ENCODE results near the gene PHLDA3. TPM values are rescaled to one million over a fixed set of nuclear protein-coding genes. Genes with fewer than 3 reads are reported as not detected.
"Not testable (repeated sequence)": the region's sequence is repeated elsewhere in the genome, so short reads cannot be mapped to it uniquely, and the experiment has no call there.

Gene PHLDA3
- total RNA-seq, 1 donor from 2014 or later = 9.8 TPM

DNA sequence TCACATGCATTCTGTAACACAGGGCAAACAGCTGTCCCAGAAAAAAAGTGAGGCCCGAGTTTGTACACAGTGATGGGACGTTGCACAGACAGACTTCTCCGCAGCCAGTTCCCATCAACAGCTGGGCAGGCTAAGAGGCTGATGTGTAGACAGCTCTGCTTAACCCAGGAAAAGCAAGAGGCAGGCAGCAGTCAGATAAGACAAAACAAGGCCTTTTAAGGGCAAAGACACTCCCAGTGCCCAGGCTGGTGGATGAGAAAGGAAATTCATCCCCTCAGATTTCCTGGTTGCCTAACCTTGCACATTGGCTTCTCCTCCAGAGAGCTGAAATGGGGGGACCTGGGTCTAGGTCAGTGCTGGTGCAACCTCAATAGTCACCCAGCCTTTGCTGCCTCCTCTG lies 17.2 kb upstream of the PHLDA3 start:
- DNase-seq = no peak

DNA sequence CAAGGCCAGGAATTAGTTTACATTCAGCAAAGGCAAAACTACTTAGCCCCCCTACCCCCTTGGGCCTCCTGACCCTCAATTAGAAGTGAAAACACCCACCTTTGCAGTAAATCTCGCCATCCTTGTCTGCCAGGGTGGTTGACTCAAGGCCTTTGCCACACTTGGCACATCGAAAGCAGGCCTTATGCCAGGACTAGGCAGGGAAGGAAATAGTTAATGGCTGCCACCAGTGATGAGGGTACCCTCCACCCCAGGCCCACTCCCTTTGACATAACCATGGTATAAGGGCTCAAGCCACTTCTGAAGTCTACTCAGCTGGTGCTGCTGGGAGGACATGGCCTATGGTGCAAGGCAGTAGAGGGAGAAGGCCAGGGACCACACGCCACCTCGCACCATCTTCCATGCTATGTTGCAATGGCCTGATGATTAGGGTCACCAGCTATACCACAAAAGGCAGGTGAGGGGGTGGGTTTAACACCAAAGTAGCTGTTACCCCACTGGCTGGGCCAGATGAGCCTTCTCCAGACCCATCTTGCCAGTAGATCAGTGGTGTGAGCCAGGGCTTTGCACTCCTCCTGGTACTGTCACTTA lies 16.3 kb upstream of the PHLDA3 start:
- DNase-seq = no peak

DNA sequence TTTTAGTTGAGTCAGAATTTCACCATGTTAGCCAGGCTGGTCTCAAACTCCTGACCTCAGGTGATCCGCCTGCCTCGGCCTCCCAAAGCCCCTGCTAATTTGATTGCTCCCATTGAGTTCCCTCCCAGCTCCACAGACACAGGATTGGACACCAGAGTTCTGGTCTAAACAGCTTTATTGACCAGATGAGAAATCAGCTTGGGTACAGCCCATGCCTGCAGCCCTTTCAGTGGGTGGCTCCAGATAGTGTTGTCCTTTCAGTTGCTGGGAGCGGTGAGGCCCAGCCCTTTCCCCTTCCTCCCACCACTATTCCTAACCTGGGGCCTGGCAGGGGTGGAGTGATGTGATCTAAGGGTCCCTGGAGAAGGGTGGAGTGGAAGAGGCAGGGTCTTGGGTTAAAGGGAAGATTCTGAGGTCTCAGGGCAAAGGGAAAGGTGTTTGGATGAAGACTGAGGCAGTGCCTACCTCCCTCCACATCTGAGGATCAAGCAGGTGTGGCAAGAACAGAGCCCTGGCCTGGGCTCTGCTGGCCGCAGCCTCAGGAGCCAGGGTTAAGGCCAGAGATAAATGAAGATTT lies 14.5 kb upstream of the PHLDA3 start:
- DNase-seq = no peak

- no peak for DNase-seq
Measured at GRCh38 chr1:201482755-201483154, 13.8 kb upstream of the PHLDA3 start.

DNA sequence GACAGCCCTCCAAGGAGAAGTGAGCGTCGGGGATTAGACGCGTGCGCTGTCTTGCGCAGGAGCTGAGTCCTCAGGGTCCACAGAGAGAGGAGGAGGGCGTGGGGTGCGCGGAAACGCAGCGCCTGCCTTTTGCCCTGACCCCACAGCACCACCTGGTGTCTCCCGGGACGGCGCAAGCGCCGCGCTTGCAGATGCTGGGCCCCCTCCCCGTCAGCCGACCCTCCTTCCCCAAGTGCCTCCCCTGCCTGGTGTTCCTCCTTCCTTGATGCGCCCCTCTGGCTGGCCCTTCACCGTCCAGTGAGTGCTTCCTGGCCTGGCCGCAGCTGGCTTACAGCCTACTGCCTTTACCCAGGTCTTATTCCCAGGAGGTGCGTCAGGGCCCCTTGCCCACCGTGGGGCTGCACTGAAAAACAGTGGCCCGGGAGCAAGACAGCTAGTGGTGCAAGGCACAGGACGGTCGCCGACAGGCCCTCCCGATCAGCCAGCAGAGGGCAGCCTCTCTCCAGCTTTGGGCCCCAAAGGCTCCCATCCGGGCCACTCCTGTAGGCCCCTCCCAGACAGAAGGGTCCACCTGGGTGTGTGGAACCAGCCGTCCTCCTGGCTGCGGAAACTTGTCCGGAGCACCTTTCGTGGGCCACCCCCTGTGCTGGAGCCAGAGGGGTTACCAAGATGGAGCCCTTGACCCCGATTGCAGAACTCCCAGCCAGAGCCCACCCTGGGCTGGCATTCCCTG lies 12.9 kb upstream of the PHLDA3 start:
- peak; percentile 71 for DNase-seq

DNA sequence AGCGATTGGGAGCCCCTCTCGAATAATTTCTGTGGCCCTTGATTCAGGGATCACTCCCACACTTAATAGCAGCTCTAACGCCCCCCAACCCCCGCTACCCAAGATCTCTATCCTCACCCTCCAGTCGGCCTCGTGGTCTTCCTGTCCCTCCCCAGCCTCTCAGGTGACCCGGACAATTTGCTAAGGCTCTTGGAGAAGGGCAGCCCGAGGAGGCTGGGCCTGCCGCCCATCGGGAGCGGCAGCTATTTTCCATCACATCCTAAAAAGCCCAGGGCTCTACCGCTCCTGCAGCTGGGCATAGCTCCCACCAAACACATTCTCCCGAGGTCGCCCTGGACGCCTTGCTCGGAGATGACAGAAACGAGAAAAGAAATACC lies 12.0 kb upstream of the PHLDA3 start:
- no peak for DNase-seq

DNA sequence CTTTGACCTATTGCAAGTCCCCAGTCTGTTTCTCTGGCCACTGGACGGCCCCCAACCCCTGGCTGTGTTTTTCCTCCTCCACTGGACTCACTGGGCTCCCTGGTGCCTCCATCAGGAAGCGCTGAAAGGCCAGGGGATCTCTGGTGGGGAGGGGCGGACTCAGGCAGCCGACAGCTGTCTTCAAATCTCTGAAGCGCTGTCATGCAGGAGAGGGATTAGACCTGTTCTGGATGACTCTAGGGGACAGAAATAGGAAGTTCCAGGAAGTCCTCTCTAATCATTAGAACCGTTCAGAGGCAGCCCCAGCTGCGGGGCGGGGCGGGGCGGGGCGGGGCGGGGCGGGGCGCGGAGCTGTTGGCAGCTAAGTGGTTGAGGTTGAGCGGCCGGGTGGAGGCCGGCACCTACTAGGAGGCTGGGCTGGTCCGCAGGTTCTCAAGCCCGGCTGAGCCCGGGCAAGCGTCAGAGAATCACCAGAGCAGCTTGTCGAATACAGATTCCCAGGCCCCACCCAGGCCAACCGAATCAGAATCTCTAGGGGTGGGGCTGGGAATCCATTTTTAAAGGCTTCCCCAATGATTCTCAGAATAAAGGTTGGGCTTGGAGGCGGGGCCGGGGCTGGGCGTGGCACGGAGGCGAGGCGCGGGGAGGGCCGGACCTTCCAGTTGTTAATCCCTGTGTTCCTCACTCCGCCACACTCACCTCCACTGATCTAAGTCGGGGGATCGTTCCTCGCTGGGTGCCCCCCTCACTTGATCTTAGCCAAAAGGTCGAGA lies 11.4 kb upstream of the PHLDA3 start:
- peak; percentile 29 for DNase-seq

- DNase-seq = no peak
Measured at GRCh38 chr1:201479201-201479730, 10.3 kb upstream of the PHLDA3 start.

GRCh38 chr1:201478666-201479065 lies 9.7 kb upstream of the PHLDA3 start:
- not testable (repeated sequence) for DNase-seq

DNA sequence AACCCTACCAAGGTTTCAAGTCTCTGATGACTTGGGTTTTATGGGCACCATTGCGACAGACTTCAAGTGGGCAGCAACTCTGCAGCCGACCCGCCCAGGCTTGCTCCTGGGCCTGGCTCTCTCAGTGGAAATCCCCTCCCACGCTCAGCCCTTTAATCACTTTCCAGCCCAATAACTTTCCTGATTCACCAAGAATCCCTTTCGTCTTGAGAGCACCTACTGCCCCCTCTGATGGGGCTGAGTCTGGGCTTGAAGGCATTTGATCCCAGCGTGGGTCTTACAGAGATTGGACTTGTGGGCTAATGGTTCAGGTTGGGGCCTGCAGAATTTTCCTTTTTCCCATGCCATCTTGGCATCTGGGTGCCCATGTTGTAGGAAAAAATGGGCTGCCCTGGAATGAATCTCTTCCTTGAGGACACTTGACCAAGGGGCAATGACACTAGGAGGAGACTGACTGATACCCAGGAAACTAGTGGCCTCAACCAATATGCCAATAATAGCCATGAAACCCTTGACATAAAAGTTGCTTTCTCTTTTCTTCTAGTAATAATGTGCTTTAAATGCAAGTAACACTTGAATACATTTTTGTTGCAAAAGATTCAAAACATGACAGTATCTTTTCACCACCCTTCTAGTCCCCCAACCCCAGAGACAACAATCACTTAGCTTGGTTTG lies 7.8 kb upstream of the PHLDA3 start:
- DNase-seq = no peak

DNA sequence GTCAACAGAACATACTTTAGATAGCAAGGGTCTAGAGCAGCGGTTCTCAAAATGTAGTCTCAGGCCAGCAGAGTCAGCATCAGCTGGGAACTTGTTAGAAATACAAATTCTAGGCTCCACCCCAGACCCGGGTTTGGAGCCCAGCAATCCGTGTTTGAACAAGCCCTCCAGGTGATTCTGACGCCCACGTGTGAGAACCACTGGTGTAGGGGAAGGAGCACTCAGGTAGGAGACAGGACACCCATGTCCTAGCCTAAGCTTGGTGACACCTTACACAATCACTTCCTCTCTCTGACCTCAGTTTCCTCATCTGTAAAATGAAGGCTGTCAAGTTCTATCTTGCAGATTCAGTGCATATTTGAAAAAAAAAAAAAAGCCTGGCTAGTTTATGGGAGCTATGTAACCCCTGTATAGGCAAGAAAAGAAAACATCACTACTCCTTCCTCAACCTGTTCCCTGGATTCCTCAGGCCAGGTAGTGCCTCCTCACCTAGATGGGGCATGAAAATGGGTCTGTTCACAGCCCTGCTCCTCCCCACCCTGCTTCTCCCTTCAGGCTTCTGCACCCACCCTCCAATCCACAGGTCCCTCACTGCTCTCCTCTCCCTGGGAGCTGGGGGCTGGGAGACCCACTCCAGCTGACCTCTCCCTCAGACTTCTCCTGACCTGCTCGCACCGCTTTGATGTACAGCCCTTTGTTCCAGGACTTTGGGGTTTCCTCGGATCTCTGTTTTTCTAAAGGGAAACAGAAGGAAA lies 7.1 kb upstream of the PHLDA3 start:
- no peak for DNase-seq

GRCh38 chr1:201475130-201475529 lies 6.1 kb upstream of the PHLDA3 start:
- no peak for DNase-seq

- no peak for DNase-seq
Measured at GRCh38 chr1:201473296-201473695, 4.3 kb upstream of the PHLDA3 start.

DNA sequence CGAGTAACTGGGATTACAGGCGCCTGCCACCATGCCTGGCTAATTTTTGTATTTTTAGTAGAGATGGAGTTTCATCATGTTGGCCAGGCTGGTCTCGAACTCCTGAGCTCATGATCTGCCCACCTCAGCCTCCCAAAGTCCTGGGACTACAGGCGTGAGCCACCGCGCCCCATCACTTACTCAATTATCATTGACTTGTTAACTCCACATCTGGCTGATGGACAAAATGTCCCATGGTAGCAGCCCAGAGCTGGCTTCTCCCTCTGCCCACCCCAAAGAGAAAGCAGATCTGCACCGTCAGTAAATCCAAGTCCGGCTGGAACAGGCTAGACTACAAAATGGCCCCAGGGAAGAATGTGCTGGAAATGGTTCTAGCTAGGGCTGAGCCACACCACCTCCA lies 3.3 kb upstream of the PHLDA3 start:
- DNase-seq = not testable (repeated sequence)

DNA sequence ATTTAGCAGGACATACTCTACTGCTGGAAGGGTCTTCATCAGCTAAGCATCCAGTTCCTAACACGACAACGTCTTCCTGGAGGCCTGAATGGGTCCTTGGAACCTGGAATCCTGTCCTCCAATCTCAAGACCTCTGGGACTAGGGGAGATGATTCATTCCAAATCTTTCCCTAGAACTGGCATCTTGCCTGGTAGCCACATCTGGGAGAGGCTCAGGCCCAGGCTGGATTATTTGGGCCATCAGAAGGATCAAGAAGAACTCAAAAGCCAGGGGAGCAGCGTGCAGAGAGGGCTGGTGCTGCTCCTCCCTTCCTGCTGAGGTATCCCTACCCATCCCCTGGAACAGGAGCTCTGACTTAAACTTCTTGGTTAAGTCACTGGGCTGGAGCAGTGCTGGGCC lies 2.8 kb upstream of the PHLDA3 start:
- DNase-seq = no peak

- no peak for DNase-seq
Measured at GRCh38 chr1:201470581-201470980, 1.6 kb upstream of the PHLDA3 start.

DNA sequence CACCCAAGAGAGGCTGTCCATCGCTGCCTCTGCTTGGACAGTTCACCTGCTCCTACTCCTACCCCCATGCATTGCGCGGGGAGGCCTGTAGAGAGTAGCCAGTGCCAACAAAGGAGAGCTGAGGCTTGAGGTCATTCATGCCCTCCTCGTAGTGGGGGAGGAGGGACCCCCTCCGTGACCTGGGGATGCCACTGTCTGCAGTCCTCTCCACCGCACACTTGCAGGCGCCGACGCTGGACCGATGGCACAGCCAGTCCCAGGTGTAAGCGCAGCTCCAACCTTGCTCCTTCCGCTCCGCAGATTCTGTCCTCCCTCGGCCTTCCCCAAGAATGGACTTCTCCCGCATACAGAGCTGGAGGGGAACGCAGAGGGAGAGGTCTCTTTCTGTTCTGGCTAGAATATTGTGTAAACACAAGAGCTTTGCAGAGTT lies 672 bp upstream of the PHLDA3 start:
- no peak for DNase-seq

DNA sequence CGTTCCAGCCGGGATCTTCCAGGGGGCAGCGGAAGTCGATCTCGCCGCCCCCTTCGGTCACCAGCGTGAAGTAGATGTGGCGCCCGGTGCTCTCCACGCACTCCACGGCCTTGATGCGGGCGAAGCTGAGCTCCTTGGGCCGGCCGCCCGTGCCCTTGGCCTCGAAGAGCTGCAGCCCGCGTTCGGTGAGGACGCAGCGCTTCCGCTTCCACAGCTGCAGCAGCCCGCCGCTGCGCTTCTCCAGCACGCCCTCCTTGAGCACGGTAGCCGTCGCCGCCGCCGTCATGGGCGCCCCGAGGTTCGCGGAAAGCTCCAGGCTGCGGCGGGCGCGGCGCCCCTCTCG lies 516 bp downstream of the PHLDA3 start:
- DNase-seq = no peak

DNA sequence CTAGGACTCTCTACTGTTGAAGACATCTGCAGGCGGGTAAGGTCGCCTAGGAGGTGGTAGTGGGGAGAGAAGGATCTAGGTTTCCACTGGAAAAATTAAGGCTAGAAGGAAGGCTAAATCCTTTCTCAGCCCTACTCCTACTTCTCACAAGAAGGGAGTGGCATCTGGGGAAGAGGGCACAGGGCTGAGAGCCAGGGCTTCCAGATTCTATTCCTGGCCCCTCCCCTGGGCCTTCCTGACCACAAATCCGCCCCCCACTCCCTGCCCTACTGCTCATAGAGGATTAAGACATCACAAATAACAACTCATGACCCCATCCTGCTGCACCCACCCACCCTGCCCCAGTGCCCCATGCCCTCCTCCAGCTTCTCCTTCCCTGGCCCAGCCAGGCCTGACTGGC lies 2.5 kb downstream of the PHLDA3 start:
- DNase-seq = no peak

GRCh38 chr1:201465698-201466290 lies 3.2 kb downstream of the PHLDA3 start:
- DNase-seq = no peak

DNA sequence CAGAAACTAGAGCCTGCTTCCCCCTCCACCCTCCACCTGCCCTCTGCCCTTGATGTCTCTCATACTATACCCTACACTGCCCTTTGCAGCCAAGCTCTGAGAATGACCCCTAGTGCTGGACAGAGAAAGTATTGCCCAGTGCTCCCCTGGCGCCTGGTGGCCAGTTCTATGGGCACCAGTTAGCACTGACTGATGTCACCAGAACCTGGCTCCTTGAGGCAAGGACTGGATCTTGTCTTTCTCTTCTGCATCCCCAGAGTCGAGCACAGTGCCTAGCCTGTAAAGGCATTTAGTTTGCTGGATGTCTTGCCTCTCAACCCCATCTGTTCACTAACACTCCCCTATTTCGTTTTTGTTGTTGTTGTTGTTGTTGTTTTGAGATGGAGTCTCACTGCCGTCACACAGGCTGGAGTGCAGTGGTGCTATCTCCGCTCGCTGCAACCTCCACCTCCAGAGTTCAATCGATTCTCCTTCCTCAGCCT lies 5.9 kb downstream of the PHLDA3 start:
- peak; percentile 45 for DNase-seq

Measured in occipital lobe (tissue), 2 donors.